Right atrium auricular region (tissue), 2 donors: ENCODE data around the gene SOX13. TPM values are rescaled to one million over a fixed set of nuclear protein-coding genes. Genes with fewer than 3 reads are reported as not detected.

Source experiments
- DNase-seq: peaks from one replicate; pipeline ENCODE4 v3.0.0-alpha.2; 2019; ENCODE audit warnings: low spot score
- H3K27ac ChIP-seq, 2 donors: fragments of 200-600 bp; sonication (generic); 1 replicate in 1 of 2; 2 replicates in 1 of 2; pipeline ENCODE4 v1.5.1; 2016 to 2019
- H3K27me3 ChIP-seq, 2 donors: fragments of 200-600 bp; sonication (generic); one replicate each; pipeline versions ENCODE4 v1.5.1 to v1.6.0; 2017 to 2019
- H3K36me3 ChIP-seq: fragments of 200-600 bp; sonication (generic); one replicate; pipeline ENCODE4 v1.5.1; 2016
- H3K4me1 ChIP-seq, 2 donors: fragments of 200-600 bp; sonication (generic); one replicate each; pipeline versions ENCODE4 v1.5.1 to v1.6.0; 2017 to 2019
- H3K4me3 ChIP-seq, 2 donors: fragments of 200-600 bp; sonication (generic); 1 replicate in 1 of 2; 2 replicates in 1 of 2; pipeline ENCODE4 v1.5.1; 2017 to 2019; ENCODE audit warnings: mild to moderate bottlenecking in 1 of 2, moderate library complexity in 1 of 2
- H3K9me3 ChIP-seq, 2 donors: fragments of 200-600 bp; sonication (generic); one replicate each; pipeline ENCODE4 v1.5.1; 2019
- total RNA-seq, 2 donors: library from RNA; depleted of rRNA; stranded (reverse); fragments of >200 nt; gene quantifications; one replicate each; pipeline ENCODE4 v1.1.0, GENCODE V29; 2016
- TF ChIP-seq, protein P1 (sequence below), 2 donors: fragments of 200-600 bp; sonication (generic); IDR thresholded peaks; one replicate each; pipeline ENCODE4 v1.5.1; 2019; ENCODE audit warnings: antibody characterized with exemption in 2 of 2

The SOX13 gene
- total RNA-seq, 2 donors from 2014 or later = 7.9 to 8.6 TPM

DNA sequence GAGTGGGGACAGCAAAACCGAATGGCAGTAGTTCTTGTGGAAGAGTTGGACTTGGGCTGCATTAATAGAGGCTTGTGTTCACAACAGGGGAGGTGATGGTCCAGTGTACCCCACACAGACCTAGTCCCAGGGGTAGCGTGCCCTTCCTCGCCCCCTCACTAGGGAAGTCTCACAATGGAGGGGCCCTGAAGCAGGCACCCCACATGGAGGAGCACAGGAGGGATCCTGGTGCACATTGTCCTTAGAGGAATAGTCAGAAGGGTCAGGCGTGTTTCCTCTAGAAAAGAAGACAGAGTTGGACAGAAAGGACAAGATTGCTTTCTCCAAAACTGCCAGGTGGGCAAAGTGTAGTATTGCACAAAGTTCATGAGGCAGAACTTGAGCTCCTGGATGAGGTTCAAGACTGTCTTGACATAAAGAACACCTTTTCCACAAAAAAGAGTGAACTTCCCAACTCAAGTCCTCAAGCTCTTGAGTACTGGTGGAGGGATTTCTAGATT, 55.6 kb downstream of the SOX13 start:
- H3K27ac ChIP-seq = peak overlapping the region in 1 of 2 donors; percentile 13

GRCh38 chr1:204128964-204129896, 56.3 kb downstream of the SOX13 start:
- H3K4me3 ChIP-seq = no peak overlapping the region
- peaks cover 0 to 37% of the 10 kb centered on the region in 2 donors for H3K4me1 ChIP-seq
- peak; percentile 72 for DNase-seq
- no peaks in the 10 kb centered on the region for H3K27me3 ChIP-seq
- H3K9me3 ChIP-seq = no peaks in the 10 kb centered on the region
- H3K36me3 ChIP-seq = peaks cover 16% of the 10 kb centered on the region
- H3K27ac ChIP-seq = peak overlapping the region in 1 of 2 donors; percentile 13
- TF ChIP-seq, protein P1, sequence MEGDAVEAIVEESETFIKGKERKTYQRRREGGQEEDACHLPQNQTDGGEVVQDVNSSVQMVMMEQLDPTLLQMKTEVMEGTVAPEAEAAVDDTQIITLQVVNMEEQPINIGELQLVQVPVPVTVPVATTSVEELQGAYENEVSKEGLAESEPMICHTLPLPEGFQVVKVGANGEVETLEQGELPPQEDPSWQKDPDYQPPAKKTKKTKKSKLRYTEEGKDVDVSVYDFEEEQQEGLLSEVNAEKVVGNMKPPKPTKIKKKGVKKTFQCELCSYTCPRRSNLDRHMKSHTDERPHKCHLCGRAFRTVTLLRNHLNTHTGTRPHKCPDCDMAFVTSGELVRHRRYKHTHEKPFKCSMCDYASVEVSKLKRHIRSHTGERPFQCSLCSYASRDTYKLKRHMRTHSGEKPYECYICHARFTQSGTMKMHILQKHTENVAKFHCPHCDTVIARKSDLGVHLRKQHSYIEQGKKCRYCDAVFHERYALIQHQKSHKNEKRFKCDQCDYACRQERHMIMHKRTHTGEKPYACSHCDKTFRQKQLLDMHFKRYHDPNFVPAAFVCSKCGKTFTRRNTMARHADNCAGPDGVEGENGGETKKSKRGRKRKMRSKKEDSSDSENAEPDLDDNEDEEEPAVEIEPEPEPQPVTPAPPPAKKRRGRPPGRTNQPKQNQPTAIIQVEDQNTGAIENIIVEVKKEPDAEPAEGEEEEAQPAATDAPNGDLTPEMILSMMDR (IDR thresholded peaks at IDR 0.05) = peak; percentile 87 to 96

More for the DNA sequence above, 55.6 kb downstream of the SOX13 start:
- no peak overlapping the region for H3K4me3 ChIP-seq
- peaks cover 0 to 37% of the 10 kb centered on the region in 2 donors for H3K4me1 ChIP-seq
- peaks cover 22% of the 10 kb centered on the region for H3K36me3 ChIP-seq
- DNase-seq = no peak
- no peaks in the 10 kb centered on the region for H3K9me3 ChIP-seq
- TF ChIP-seq, protein P1 (IDR thresholded peaks at IDR 0.05) = no peak
- H3K27me3 ChIP-seq = no peaks in the 10 kb centered on the region

GRCh38 chr1:204130178-204130577, 57.3 kb downstream of the SOX13 start:
- TF ChIP-seq, protein P1 (IDR thresholded peaks at IDR 0.05) = no peak
- Histone ChIP-seq H3K27ac (no peak overlapping the region), H3K4me3 (no peak overlapping the region), H3K9me3 (no peaks in the 10 kb centered on the region), H3K4me1 (peaks cover 0 to 37% of the 10 kb centered on the region in 2 donors), H3K27me3 (no peaks in the 10 kb centered on the region), H3K36me3 (peaks cover 7% of the 10 kb centered on the region)
- DNase-seq = no peak

- TF ChIP-seq, protein P1 (IDR thresholded peaks at IDR 0.05) = no peak
- H3K27ac ChIP-seq = no peak overlapping the region
- no peak for DNase-seq
- no peak overlapping the region for H3K4me3 ChIP-seq
- H3K27me3 ChIP-seq = no peaks in the 10 kb centered on the region
- H3K36me3 ChIP-seq = no peaks in the 10 kb centered on the region
- H3K9me3 ChIP-seq = no peaks in the 10 kb centered on the region
- H3K4me1 ChIP-seq = peaks cover 0 to 34% of the 10 kb centered on the region in 2 donors
Measured at GRCh38 chr1:204130981-204131892, 58.3 kb downstream of the SOX13 start.

DNA sequence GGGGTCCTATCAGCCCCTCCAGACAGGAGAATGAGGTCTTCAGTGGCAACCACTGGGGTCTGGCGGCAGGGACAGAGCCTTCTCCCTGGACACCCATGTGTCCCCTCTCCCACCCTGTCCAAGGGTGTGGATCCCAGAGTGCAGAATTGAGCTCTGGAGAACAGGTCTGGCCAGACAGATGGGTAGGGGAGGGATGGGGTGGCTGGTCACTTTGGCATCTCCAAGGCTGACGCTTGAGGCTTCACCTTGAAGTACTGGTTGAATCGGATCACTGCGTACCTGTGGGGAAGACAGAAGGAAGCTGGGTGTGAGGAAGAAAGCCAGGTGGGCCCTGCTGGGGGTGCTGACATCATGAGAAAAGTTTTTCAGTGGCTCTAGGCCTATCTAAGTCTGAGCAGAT, 59.1 kb downstream of the SOX13 start:
- TF ChIP-seq, protein P1 (IDR thresholded peaks at IDR 0.05) = no peak
- Histone ChIP-seq H3K27me3 (no peaks in the 10 kb centered on the region), H3K27ac (no peak overlapping the region), H3K36me3 (no peaks in the 10 kb centered on the region), H3K4me1 (peaks cover 0 to 27% of the 10 kb centered on the region in 2 donors), H3K4me3 (no peak overlapping the region), H3K9me3 (no peaks in the 10 kb centered on the region)
- no peak for DNase-seq
